GM12878 (cell line): ENCODE data around the gene ENTPD6. TPM values are rescaled to one million over a fixed set of nuclear protein-coding genes. Genes with fewer than 3 reads are reported as not detected.

ENCODE experiments used
- ATAC-seq: fragments of 200-7000 bp; cut with Tn5 transposase; 3 replicates; pipeline ENCODE4 v1.9.1; 2020; ENCODE audit warnings: mild to moderate bottlenecking, moderate library complexity
- BruUV-seq: library from RNA; stranded (reverse); fragments of 400-500 nt; replicated peaks from 2 replicates; lab custom pipeline; 2021; lab: Mats Ljungman, UMichigan
- CTCF ChIA-PET: fragments of 300-600 bp; sonication (Branson Sonifier 250); formaldehyde crosslinking; extraction: SDS; loops from one replicate; lab custom pipeline; 2021; ENCODE audit warnings: inconsistent platforms; lab: Yijun Ruan, JAX
- POLR2A ChIA-PET: fragments of 350-600 bp; formaldehyde crosslinking; extraction: SDS; loops from one replicate; lab custom pipeline; 2021; ENCODE audit warnings: inconsistent platforms; lab: Charles Lee
- RAD21 ChIA-PET: fragments of 300-600 bp; sonication (Branson Sonifier 250); formaldehyde crosslinking; loops from one replicate; lab custom pipeline; 2023; ENCODE audit warnings: antibody characterized with exemption; ENCODE audit not compliant: unreplicated experiment; lab: Charles Lee
- SMC1A ChIA-PET: fragments of 300-600 bp; sonication (Branson Sonifier 250); formaldehyde crosslinking; loops from one replicate; lab custom pipeline; 2023; ENCODE audit not compliant: unreplicated experiment, uncharacterized antibody; lab: Charles Lee
- DNase-seq: peaks from one replicate; pipeline ENCODE4 v3.0.0-alpha.2; 2011; ENCODE audit warnings: low read depth, low spot score
- FAIRE-seq: peaks from 3 replicates; lab custom pipeline; 2011; peaks lifted over from hg19 to GRCh38; lab: Jason Lieb, UNC
- H2AFZ ChIP-seq: 2 replicates; pipeline ENCODE4 v1.6.0; 2011; ENCODE audit warnings: low read depth, low read length, control low read depth; ENCODE audit not compliant: control insufficient read depth
- H3K27ac ChIP-seq: 2 replicates; pipeline ENCODE4 v1.5.1; 2011; ENCODE audit warnings: control low read depth; ENCODE audit not compliant: control insufficient read depth, insufficient read depth
- H3K27me3 ChIP-seq, 2 experiments: replicated peaks in 1 of 2; 2 replicates each; pipeline versions ENCODE4 v1.6.0 to v1.6.1; 2011; ENCODE audit warnings: low read length in 1 of 2; ENCODE audit not compliant: control insufficient read depth in 2 of 2, insufficient read depth in 2 of 2
- H3K36me3 ChIP-seq, 2 experiments: 2 replicates each; pipeline ENCODE4 v1.5.1; 2011; ENCODE audit warnings: low read length in 1 of 2; ENCODE audit not compliant: control insufficient read depth in 2 of 2, insufficient read depth in 2 of 2
- H3K4me1 ChIP-seq: 2 replicates; pipeline ENCODE4 v1.6.1; 2011; ENCODE audit warnings: mild to moderate bottlenecking, low read length, moderate library complexity, mixed read lengths; ENCODE audit not compliant: control insufficient read depth, insufficient read depth
- H3K4me2 ChIP-seq: 2 replicates; pipeline ENCODE4 v1.6.0; 2011; ENCODE audit warnings: control low read depth; ENCODE audit not compliant: control insufficient read depth, insufficient read depth
- H3K4me3 ChIP-seq: fragments of 200-600 bp; sonication (generic); 2 replicates; pipeline ENCODE4 v1.5.1; 2016
- H3K79me2 ChIP-seq: 2 replicates; pipeline ENCODE4 v1.6.0; 2011; ENCODE audit warnings: low read length; ENCODE audit not compliant: control insufficient read depth, insufficient read depth
- H3K9ac ChIP-seq: 2 replicates; pipeline ENCODE4 v1.8.0; 2011; ENCODE audit warnings: low read length, control low read depth, mixed read lengths; ENCODE audit not compliant: control insufficient read depth, insufficient read depth
- H3K9me3 ChIP-seq: replicated peaks from 3 replicates; pipeline ENCODE4 v1.5.1; 2011; ENCODE audit warnings: mild to moderate bottlenecking, low read length; ENCODE audit not compliant: control insufficient read depth, insufficient read depth
- H4K20me1 ChIP-seq: 2 replicates; pipeline ENCODE4 v1.6.0; 2011; ENCODE audit not compliant: control insufficient read depth, insufficient read depth
- BACH1 ChIP-seq: fragments of 450-650 bp; IDR thresholded peaks from 2 replicates; pipeline ENCODE4 v1.6.1; 2017; ENCODE audit warnings: mild to moderate bottlenecking, borderline replicate concordance
- BCLAF1 ChIP-seq: fragments of 450-650 bp; IDR thresholded peaks from 2 replicates; pipeline ENCODE4 v1.6.1; 2017; ENCODE audit warnings: antibody characterized with exemption, mild to moderate bottlenecking, moderate library complexity
- CUX1 ChIP-seq: IDR thresholded peaks from 2 replicates; pipeline ENCODE4 v1.6.1; 2012; ENCODE audit warnings: improper control_type of control experiment, low read depth, low read length; ENCODE audit not compliant: insufficient replicate concordance
- EGR1 ChIP-seq, 2 experiments: IDR thresholded peaks; 1 replicate in 1 of 2; 2 replicates in 1 of 2; pipeline ENCODE4 v1.6.1; 2011 to 2012; ENCODE audit warnings: low read depth in 2 of 2, low read length in 2 of 2, borderline replicate concordance in 1 of 2, mild to moderate bottlenecking in 1 of 2, moderate library complexity in 1 of 2
- IRF3 ChIP-seq: fragments of 450-650 bp; IDR thresholded peaks from 2 replicates; pipeline ENCODE4 v1.6.1; 2014; ENCODE audit warnings: mild to moderate bottlenecking
- NR2F1 ChIP-seq: fragments of 450-650 bp; conservative IDR thresholded peaks from 2 replicates; pipeline ENCODE4 v1.6.1; 2017; ENCODE audit warnings: mild to moderate bottlenecking
- USF2 ChIP-seq: IDR thresholded peaks from 2 replicates; pipeline ENCODE4 v1.6.1; 2011; ENCODE audit warnings: low read depth, low read length, improper control_type of control experiment, borderline replicate concordance
- ZSCAN29 ChIP-seq: fragments of 450-650 bp; IDR thresholded peaks from 2 replicates; pipeline ENCODE4 v1.6.1; 2017; ENCODE audit warnings: mild to moderate bottlenecking, moderate library complexity
- WGBS: methylation state at CpG from one replicate; pipeline ENCODE4 v1.1.6; 2016; ENCODE audit warnings: low lambda C conversion rate; ENCODE audit not compliant: insufficient replicate concordance, insufficient coverage; ENCODE audit errors: missing lambda C conversion rate; 5-methylcytosine and 5-hydroxymethylcytosine counted together
- in situ Hi-C: fragments of 300-500 bp; cut with MboI; formaldehyde crosslinking; loops from 9 replicates; pipeline ENCODE4 v1.14.3; 2018; ENCODE audit warnings: mixed read lengths
- intact Hi-C: fragments of 100-400 bp; cut with micrococcal nuclease; formaldehyde crosslinking; loops from one replicate; pipeline ENCODE4 v1.14.2; 2022; ENCODE audit not compliant: unreplicated experiment
- polyA plus RNA-seq, 11 experiments: library from polyadenylated mRNA; depleted of rRNA in 4 of 11; unstranded in 6 of 11; stranded (reverse) in 5 of 11; fragments of >200 nt; fragmentation: Nextera tagmentation in 4 of 11; fragmentation: Illumina TruSeq in 1 of 11; extraction: Ambion mirVana in 4 of 11; extraction: Trizol in 1 of 11; gene quantifications; 1 replicate in 1 of 11; 2 replicates in 10 of 11; pipeline versions ENCODE4 v1.2.1 to v1.2.3, GENCODE V29; 2011 to 2016; ENCODE audit warnings: inconsistent platforms in 2 of 11, missing spikeins in 2 of 11, low read depth in 1 of 11
- total RNA-seq, 4 experiments: library from RNA; depleted of rRNA in 3 of 4; stranded (reverse); fragments of >200 nt in 3 of 4; fragmentation: Illumina TruSeq in 1 of 4; extraction: Trizol in 1 of 4; gene quantifications; 2 replicates each; pipeline versions ENCODE4 v1.2.1 to v1.2.3, GENCODE V29; 2013 to 2021

The ENTPD6 gene
- total and polyA plus RNA-seq, 10 of the 15 experiments (the other 5 are each of a cell fraction or from before 2014, with no cell fraction given), result 0.53 to 45.4 (median 31.1) TPM

GRCh38 chr20:25194333-25194972 is 1.1 kb upstream of the ENTPD6 start (continued):
- no peak for TF ChIP-seq USF2
- no peak for TF ChIP-seq EGR1 (IDR thresholded peaks at IDR 0.05; ENCODE audit: borderline replicate concordance in 1 of 2, low read depth in 2 of 2, low read length in 2 of 2)
- no peak for TF ChIP-seq ZSCAN29

- no peaks in the 10 kb centered on the region for H3K9me3 ChIP-seq
- DNase-seq, result no peak
- in situ Hi-C loops (no loop called here), intact Hi-C loops (loop anchor here (5.0 to 10.0 kb wide), 2 partner anchors 49 to 201 kb away; partner anchors contain the start of gene PYGB)
- peak overlapping the region; percentile 59; the same call in 1 of the 2 replicates for H3K27ac ChIP-seq
- RAD21 ChIA-PET, result interaction anchor here (0.6 kb wide), 1 partner anchor 175 kb away, joined by 3 read pairs; no protein-coding TSS in a partner anchor
- peak; percentile 54 for FAIRE-seq
- POLR2A ChIA-PET, result no interaction called here
- TSS peak; percentile 40 for BruUV-seq
- no peaks in the 10 kb centered on the region; a peak in 1 of 4 replicates for H3K27me3 ChIP-seq
- peak; percentile 49 for ATAC-seq
- no peaks in the 10 kb centered on the region for H3K36me3 ChIP-seq
- peak overlapping the region; percentile 65 for H3K4me2 ChIP-seq
- CTCF ChIA-PET, result interaction anchor here (1.6 kb wide), 1 partner anchor 203 kb away, joined by 4 read pairs; no protein-coding TSS in a partner anchor
- no peaks in the 10 kb centered on the region for H4K20me1 ChIP-seq
- peaks cover 17% of the 10 kb centered on the region for H3K79me2 ChIP-seq
- SMC1A ChIA-PET, result interaction anchor here (1.2 to 1.7 kb wide), 3 partner anchors 50 to 202 kb away, joined by 3 to 5 read pairs (median 3); no protein-coding TSS in a partner anchor
- H3K9ac ChIP-seq, result peak overlapping the region; percentile 85
- WGBS, result 8% methylated on average over 39 of the region's 39 CpGs
- peaks cover 11% of the 10 kb centered on the region for H3K4me1 ChIP-seq
- H2AFZ ChIP-seq, result peak overlapping the region; percentile 89
- H3K4me3 ChIP-seq, result peak overlapping the region; percentile 91
- TF ChIP-seq BACH1, result 0 out of 2 replicates have a peak, but pooled peaks have one; percentile 4
- TF ChIP-seq IRF3, result no peak
- TF ChIP-seq NR2F1, result peak; percentile 22
- TF ChIP-seq BCLAF1, result no peak
- no peak for TF ChIP-seq CUX1
Observed at GRCh38 chr20:25195962-25196785, 662 bp downstream of the ENTPD6 start.
